GM12891 (cell line): Measurements from ENCODE around the gene CD4.

ENCODE experiments used
- DNase-seq: peaks from one replicate; pipeline ENCODE4 v3.0.0; 2011; ENCODE audit warnings: low spot score; ENCODE audit not compliant: insufficient read length
- FAIRE-seq: peaks from 2 replicates; lab custom pipeline; 2011; peaks lifted over from hg19 to GRCh38; lab: Jason Lieb, UNC
- PAX5 ChIP-seq: IDR thresholded peaks from 2 replicates; pipeline ENCODE4 v1.6.1; 2011; ENCODE audit warnings: low read length, moderate library complexity, mild to moderate bottlenecking; ENCODE audit not compliant: insufficient read depth, severe bottlenecking
- POLR2A ChIP-seq: IDR thresholded peaks from 2 replicates; pipeline ENCODE4 v1.6.1; 2011; ENCODE audit warnings: low read depth, low read length, control low read depth
- POLR2AphosphoS5 ChIP-seq: IDR thresholded peaks from 2 replicates; pipeline ENCODE4 v1.6.1; 2011; ENCODE audit warnings: low read depth, low read length, control low read depth
- POU2F2 ChIP-seq: IDR thresholded peaks from 2 replicates; pipeline ENCODE4 v1.6.1; 2011; ENCODE audit warnings: low read depth, mild to moderate bottlenecking, control low read depth, low read length, moderate library complexity
- SPI1 ChIP-seq: IDR thresholded peaks from 2 replicates; pipeline ENCODE4 v1.6.1; 2011; ENCODE audit warnings: low read depth, low read length, control low read depth
- TAF1 ChIP-seq: IDR thresholded peaks from 2 replicates; pipeline ENCODE4 v1.6.1; 2011; ENCODE audit warnings: low read depth, low read length, control low read depth

Gene CD4

GRCh38 chr12:6834254-6834653 lies 44.9 kb downstream of the CD4 start:
- no peak for FAIRE-seq
- TF ChIP-seq POLR2AphosphoS5 (no peak), TAF1 (no peak), SPI1 (no peak), PAX5 (no peak), POLR2A (no peak), POU2F2 (no peak)
- DNase-seq = no peak

GRCh38 chr12:6834873-6835272 lies 45.5 kb downstream of the CD4 start:
- TF ChIP-seq PAX5 = no peak
- TF ChIP-seq POU2F2 = no peak
- TF ChIP-seq TAF1 = no peak
- TF ChIP-seq POLR2A = no peak
- no peak for TF ChIP-seq SPI1
- no peak for TF ChIP-seq POLR2AphosphoS5
- DNase-seq = no peak
- FAIRE-seq = no peak

- FAIRE-seq = no peak
These were observed 47.5 kb downstream of the CD4 start for GRCh38 chr12:6836851-6837250.

GRCh38 chr12:6837370-6838060 lies 48.2 kb downstream of the CD4 start:
- FAIRE-seq = no peak
- TF ChIP-seq PAX5 (no peak), POU2F2 (no peak), SPI1 (no peak), TAF1 (no peak), POLR2AphosphoS5 (no peak), POLR2A (no peak)
- DNase-seq = no peak

More at GRCh38 chr12:6836851-6837250, 47.5 kb downstream of the CD4 start:
- TF ChIP-seq SPI1 (no peak), POU2F2 (no peak)
- DNase-seq = no peak

- no peak for FAIRE-seq
- TF ChIP-seq PAX5 (no peak), POLR2AphosphoS5 (no peak), SPI1 (no peak), POLR2A (no peak), TAF1 (no peak), POU2F2 (no peak)
- no peak for DNase-seq
These were observed 49.5 kb downstream of the CD4 start for GRCh38 chr12:6838854-6839253.

GRCh38 chr12:6839482-6840201 lies 50.3 kb downstream of the CD4 start:
- TF ChIP-seq SPI1 (no peak), POU2F2 (peak; percentile 50; the same call in 1 of the 2 replicates)
- DNase-seq (peak; percentile 78), FAIRE-seq (peak; percentile 89)

GRCh38 chr12:6840330-6840729 lies 51.0 kb downstream of the CD4 start:
- FAIRE-seq = no peak
- DNase-seq = no peak
- TF ChIP-seq PAX5 = no peak
- TF ChIP-seq POLR2A = no peak
- no peak for TF ChIP-seq TAF1
- TF ChIP-seq POLR2AphosphoS5 = no peak
- no peak for TF ChIP-seq SPI1
- no peak for TF ChIP-seq POU2F2

GRCh38 chr12:6840761-6841515 lies 51.6 kb downstream of the CD4 start, which contains the start of gene GNB3:
GNB3 (plus strand) TSS chr12:6840925; CDS start chr12:6841288, 363 bp downstream.
- DNase-seq (no peak), FAIRE-seq (no peak)
- TF ChIP-seq POLR2AphosphoS5 = no peak
- no peak for TF ChIP-seq POU2F2
- no peak for TF ChIP-seq PAX5
- no peak for TF ChIP-seq SPI1
- no peak for TF ChIP-seq POLR2A
- no peak for TF ChIP-seq TAF1

- FAIRE-seq (no peak), DNase-seq (no peak)
- no peak for TF ChIP-seq POLR2A
- TF ChIP-seq POU2F2 = no peak
These were observed 52.7 kb downstream of the CD4 start for GRCh38 chr12:6842075-6842474.
